NCI-H446 (cell line): Measurements from ENCODE around the gene TAB3.

Source experiments
- DNase-seq, 2 experiments: peaks; one replicate each; lab custom pipeline; 2025; lab: John Stamatoyannopoulos, UW

Gene TAB3

GRCh38 chrX:30883138-30883537, 5.9 kb downstream of the TAB3 start:
- DNase-seq: no peak

- no peak for DNase-seq
Observed at GRCh38 chrX:30881797-30882196, 7.3 kb downstream of the TAB3 start.

- no peak for DNase-seq
Observed at GRCh38 chrX:30881390-30881789, 7.7 kb downstream of the TAB3 start.

- DNase-seq: no peak
Observed at GRCh38 chrX:30880058-30880457, 9.0 kb downstream of the TAB3 start.

- DNase-seq: no peak
Observed at GRCh38 chrX:30876367-30876766, 12.7 kb downstream of the TAB3 start.

GRCh38 chrX:30875957-30876356, 13.1 kb downstream of the TAB3 start:
- no peak for DNase-seq

GRCh38 chrX:30874851-30875250, 14.2 kb downstream of the TAB3 start:
- DNase-seq: no peak

GRCh38 chrX:30870572-30870971, 18.5 kb downstream of the TAB3 start:
- DNase-seq: no peak

GRCh38 chrX:30865612-30866011, 23.4 kb downstream of the TAB3 start:
- DNase-seq: no peak

- DNase-seq: no peak
Observed at GRCh38 chrX:30865015-30865414, 24.0 kb downstream of the TAB3 start.

- DNase-seq: no peak
Observed at GRCh38 chrX:30864383-30864785, 24.7 kb downstream of the TAB3 start.

GRCh38 chrX:30863974-30864373, 25.1 kb downstream of the TAB3 start:
- DNase-seq: no peak

- no peak for DNase-seq
Observed at GRCh38 chrX:30858098-30858497, 31.0 kb downstream of the TAB3 start.

- no peak for DNase-seq
Observed at GRCh38 chrX:30851449-30851848, 37.6 kb downstream of the TAB3 start.

- no peak for DNase-seq
Observed at GRCh38 chrX:30835373-30835772, 53.7 kb downstream of the TAB3 start.

GRCh38 chrX:30833896-30834295, 55.2 kb downstream of the TAB3 start:
- DNase-seq: no peak

- DNase-seq: no peak
Observed at GRCh38 chrX:30831082-30831481, 58.0 kb downstream of the TAB3 start.

GRCh38 chrX:30830326-30830943, 58.6 kb downstream of the TAB3 start:
- no peak for DNase-seq

GRCh38 chrX:30824275-30824674, 64.8 kb downstream of the TAB3 start:
- DNase-seq: peak; percentile 4 to 44

- no peak for DNase-seq
Observed at GRCh38 chrX:30822764-30823163, 66.3 kb downstream of the TAB3 start.

- DNase-seq: no peak
Observed at GRCh38 chrX:30822068-30822681, 66.9 kb downstream of the TAB3 start.

- no peak for DNase-seq
Observed at GRCh38 chrX:30821116-30821515, 67.9 kb downstream of the TAB3 start.

- no peak for DNase-seq
Observed at GRCh38 chrX:30819080-30819479, 70.0 kb downstream of the TAB3 start.

- no peak for DNase-seq
Observed at GRCh38 chrX:30816079-30816478, 73.0 kb downstream of the TAB3 start.
